H1 (cell line): ENCODE measurements around the gene TCP11X1.
"Not testable (repeated sequence)": the region's sequence is repeated elsewhere in the genome, so short reads cannot be mapped to it uniquely, and the experiment has no call there.

Experiments used
- CTBP2 ChIP-seq: IDR thresholded peaks from 2 replicates; pipeline ENCODE4 v1.7.0; 2011; ENCODE audit warnings: borderline replicate concordance, mild to moderate bottlenecking, moderate library complexity, mixed read lengths, low read length; ENCODE audit not compliant: insufficient read depth, insufficient read length
- JUN ChIP-seq: IDR thresholded peaks from 2 replicates; pipeline ENCODE4 v1.6.1; 2011; ENCODE audit warnings: low read depth, mild to moderate bottlenecking, improper control_type of control experiment, low read length
- TF ChIP-seq, protein P1 (sequence below), 3 experiments: IDR thresholded peaks; 1 replicate in 2 of 3; 2 replicates in 1 of 3; pipeline versions ENCODE4 v1.5.1 to v1.6.1; 2011; ENCODE audit warnings: low read length in 3 of 3, mild to moderate bottlenecking in 3 of 3, inconsistent platforms in 2 of 3, low read depth in 1 of 3, moderate library complexity in 1 of 3; ENCODE audit not compliant: insufficient read depth in 1 of 3; ENCODE audit errors: control extremely low read depth in 1 of 3

DNA sequence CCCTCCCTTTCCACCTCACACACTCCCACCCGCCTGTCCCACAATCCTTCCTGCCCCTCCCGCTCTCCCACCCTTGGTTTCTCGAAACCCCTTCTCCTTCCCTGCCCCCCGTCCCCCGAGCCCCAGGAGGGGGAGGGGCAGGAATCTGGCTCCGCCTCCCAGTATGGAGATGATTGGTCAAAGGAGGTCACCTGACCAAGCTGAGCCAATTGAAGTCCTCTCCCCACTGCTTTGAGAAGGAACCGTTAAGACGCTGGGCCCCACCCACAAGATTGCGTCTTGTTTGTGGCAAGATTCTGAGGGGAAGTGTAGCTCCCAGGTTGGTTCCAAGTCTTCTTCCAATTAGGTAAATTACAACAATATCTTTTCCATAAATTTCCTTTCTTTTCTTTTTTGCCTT, 31.8 kb downstream of the TCP11X1 start, which contains the start of gene NXF2:
- not testable (repeated sequence) for TF ChIP-seq JUN, CTBP2
- TF ChIP-seq, protein P1, sequence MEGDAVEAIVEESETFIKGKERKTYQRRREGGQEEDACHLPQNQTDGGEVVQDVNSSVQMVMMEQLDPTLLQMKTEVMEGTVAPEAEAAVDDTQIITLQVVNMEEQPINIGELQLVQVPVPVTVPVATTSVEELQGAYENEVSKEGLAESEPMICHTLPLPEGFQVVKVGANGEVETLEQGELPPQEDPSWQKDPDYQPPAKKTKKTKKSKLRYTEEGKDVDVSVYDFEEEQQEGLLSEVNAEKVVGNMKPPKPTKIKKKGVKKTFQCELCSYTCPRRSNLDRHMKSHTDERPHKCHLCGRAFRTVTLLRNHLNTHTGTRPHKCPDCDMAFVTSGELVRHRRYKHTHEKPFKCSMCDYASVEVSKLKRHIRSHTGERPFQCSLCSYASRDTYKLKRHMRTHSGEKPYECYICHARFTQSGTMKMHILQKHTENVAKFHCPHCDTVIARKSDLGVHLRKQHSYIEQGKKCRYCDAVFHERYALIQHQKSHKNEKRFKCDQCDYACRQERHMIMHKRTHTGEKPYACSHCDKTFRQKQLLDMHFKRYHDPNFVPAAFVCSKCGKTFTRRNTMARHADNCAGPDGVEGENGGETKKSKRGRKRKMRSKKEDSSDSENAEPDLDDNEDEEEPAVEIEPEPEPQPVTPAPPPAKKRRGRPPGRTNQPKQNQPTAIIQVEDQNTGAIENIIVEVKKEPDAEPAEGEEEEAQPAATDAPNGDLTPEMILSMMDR (IDR thresholded peaks at IDR 0.05; ENCODE audit: control extremely low read depth in 1 of 3, insufficient read depth in 1 of 3, low read depth in 1 of 3, low read length in 3 of 3): not testable (repeated sequence)
